Transverse colon (tissue), 4 donors: ENCODE data around the gene PANX2. TPM values are rescaled to one million over a fixed set of nuclear protein-coding genes. Genes with fewer than 3 reads are reported as not detected.

ENCODE experiments used
- DNase-seq: peaks from one replicate; pipeline ENCODE4 v3.0.0-alpha.2; 2019
- H3K27ac ChIP-seq, 4 donors: fragments of 200-600 bp; sonication (generic); 2 replicates each; pipeline ENCODE4 v1.5.1; 2016 to 2018; ENCODE audit warnings: inconsistent platforms in 4 of 4
- H3K27me3 ChIP-seq: fragments of 200-600 bp; sonication (generic); 2 replicates; pipeline ENCODE4 v1.5.1; 2017; ENCODE audit warnings: inconsistent platforms
- H3K36me3 ChIP-seq, 4 donors: fragments of 200-600 bp; sonication (generic); 2 replicates each; pipeline ENCODE4 v1.5.1; 2017 to 2019; ENCODE audit warnings: inconsistent platforms in 4 of 4
- H3K4me1 ChIP-seq, 4 donors: fragments of 200-600 bp; sonication (generic); 2 replicates each; pipeline ENCODE4 v1.5.1; 2017 to 2020; ENCODE audit warnings: inconsistent platforms in 4 of 4
- H3K4me3 ChIP-seq, 4 donors: fragments of 200-600 bp; sonication (generic); 1 replicate in 1 of 4; 2 replicates in 3 of 4; pipeline versions ENCODE4 v1.5.1 to v1.6.1; 2017 to 2019; ENCODE audit warnings: inconsistent platforms in 4 of 4
- H3K9me3 ChIP-seq, 2 donors: fragments of 200-600 bp; sonication (generic); 2 replicates each; pipeline ENCODE4 v1.5.1; 2017 to 2019; ENCODE audit warnings: inconsistent platforms in 2 of 2
- CTCF ChIP-seq, 5 experiments: fragments of 200-600 bp in 3 of 5; fragments of 450-650 bp in 2 of 5; sonication (generic) in 3 of 5; IDR thresholded peaks; 1 replicate in 2 of 5; 2 replicates in 3 of 5; pipeline ENCODE4 v1.5.1; 2016 to 2017; ENCODE audit warnings: antibody characterized with exemption in 5 of 5, inconsistent platforms in 3 of 5, mild to moderate bottlenecking in 2 of 5, moderate library complexity in 1 of 5
- EP300 ChIP-seq: sonication (generic); formaldehyde crosslinking; IDR thresholded peaks from one replicate; pipeline ENCODE4 v1.6.1; 2017; ENCODE audit warnings: antibody characterized with exemption, low read depth
- POLR2A ChIP-seq: fragments of 450-650 bp; IDR thresholded peaks from one replicate; pipeline ENCODE4 v1.6.1; 2016; ENCODE audit warnings: antibody characterized with exemption, mild to moderate bottlenecking, moderate library complexity
- POLR2AphosphoS5 ChIP-seq, 3 donors: sonication (generic); formaldehyde crosslinking; IDR thresholded peaks; one replicate each; pipeline ENCODE4 v1.6.1; 2016; ENCODE audit warnings: antibody characterized with exemption in 3 of 3
- WGBS, 2 donors: methylation state at CpG; one replicate each; pipeline ENCODE4 v1.1.5; 2018; ENCODE audit warnings: low coverage in 1 of 2; 5-methylcytosine and 5-hydroxymethylcytosine counted together
- in situ Hi-C, 4 donors: fragments of 200-750 bp; cut with MboI; loops; one replicate each; pipeline versions ENCODE4 v1.15.0 to v1.15.1; 2017; ENCODE audit warnings: low sequenced_read_pairs in 3 of 4, low pct_ligation_motif_present in 1 of 4, low pct_unique_long_range_greater_than_20kb in 1 of 4
- intact Hi-C: fragments of 100-400 bp; cut with DNase I; formaldehyde crosslinking; loops from one replicate; pipeline ENCODE4 v1.15.1; 2023; ENCODE audit warnings: low total_unique reads
- total RNA-seq, 4 donors: library from RNA; depleted of rRNA; stranded (reverse); fragments of >200 nt; gene quantifications; one replicate each; pipeline ENCODE4 v1.1.0, GENCODE V29; 2016

The PANX2 gene
- under 1 TPM in 1 of 4 donors, not detected in 3; 0.32 TPM for total RNA-seq

- H3K4me3 ChIP-seq: peak within 1 kb of the TSS in 3 of 4 donors; percentile 41 to 53 (median 50)
- H3K4me1 ChIP-seq: peaks cover 0 to 13% (median 11%) of the 10 kb centered on the region in 4 donors
- H3K27me3 ChIP-seq: peaks cover 58% of the 10 kb centered on the region
- WGBS, 2 donors: 12% methylated on average over 33 of the region's 105 CpGs; no CpG with 5 or more reads in 1 of the 2 donors
- no peaks in the 10 kb centered on the region for H3K36me3 ChIP-seq
- H3K9me3 ChIP-seq: no peaks in the 10 kb centered on the region
- TF ChIP-seq EP300 (no peak), CTCF (IDR thresholded peaks at IDR 0.05) (no peak), POLR2AphosphoS5 (IDR thresholded peaks at IDR 0.05) (no peak), POLR2A (no peak)
- intact Hi-C loops: no loop called here
- no peak within 1 kb of the TSS for H3K27ac ChIP-seq
- in situ Hi-C loops: no loop called here
- no peak for DNase-seq
Measured at GRCh38 chr22:50170453-50171318, at the start of gene PANX2. PANX2 (plus strand) TSS chr22:50170731; CDS start chr22:50170731, 0 bp downstream.

- Histone ChIP-seq H3K9me3 (peaks cover 0 to 2% of the 10 kb centered on the region in 2 donors), H3K4me1 (peaks cover 0 to 11% (median 0%) of the 10 kb centered on the region in 4 donors), H3K27me3 (peaks cover 4% of the 10 kb centered on the region), H3K4me3 (no peak overlapping the region), H3K27ac (no peak overlapping the region), H3K36me3 (no peaks in the 10 kb centered on the region)
- WGBS, 2 donors: 77% methylated on average over 11 of the region's 11 CpGs; no CpG with 5 or more reads in 1 of the 2 donors
- in situ Hi-C loops: no loop called here
- DNase-seq: no peak
- intact Hi-C loops: no loop called here
- TF ChIP-seq POLR2AphosphoS5 (IDR thresholded peaks at IDR 0.05): no peak
- TF ChIP-seq EP300: no peak
- TF ChIP-seq CTCF (IDR thresholded peaks at IDR 0.05): no peak
- TF ChIP-seq POLR2A: no peak
Measured at GRCh38 chr22:50121202-50121740, 49.3 kb upstream of the PANX2 start.

GRCh38 chr22:50123119-50123518 lies 47.4 kb upstream of the PANX2 start:
- peaks cover 0 to 11% (median 0%) of the 10 kb centered on the region in 4 donors for H3K4me1 ChIP-seq
- intact Hi-C loops (no loop called here), in situ Hi-C loops (no loop called here)
- H3K36me3 ChIP-seq: no peaks in the 10 kb centered on the region
- peaks cover 4% of the 10 kb centered on the region for H3K27me3 ChIP-seq
- whole genome bisulfite sequencing, 2 donors: 69 to 83% methylated on average over 4 of the region's 4 CpGs
- no peak for DNase-seq
- no peak overlapping the region for H3K4me3 ChIP-seq
- TF ChIP-seq POLR2AphosphoS5 (IDR thresholded peaks at IDR 0.05): no peak
- no peak for TF ChIP-seq EP300
- TF ChIP-seq CTCF (IDR thresholded peaks at IDR 0.05): no peak
- TF ChIP-seq POLR2A: no peak
- H3K27ac ChIP-seq: no peak overlapping the region
- H3K9me3 ChIP-seq: peaks cover 0 to 2% of the 10 kb centered on the region in 2 donors

GRCh38 chr22:50125029-50125428 lies 45.5 kb upstream of the PANX2 start:
- in situ Hi-C loops: no loop called here
- no peak for DNase-seq
- peaks cover 0 to 1% (median 0%) of the 10 kb centered on the region in 4 donors for H3K4me1 ChIP-seq
- H3K27me3 ChIP-seq: peaks cover 5% of the 10 kb centered on the region
- peaks cover 0 to 2% of the 10 kb centered on the region in 2 donors for H3K9me3 ChIP-seq
- WGBS, 2 donors: 79 to 82% methylated on average over 2 to 9 of the region's 9 CpGs
- H3K27ac ChIP-seq: no peak overlapping the region
- TF ChIP-seq EP300 (no peak), POLR2A (no peak), POLR2AphosphoS5 (IDR thresholded peaks at IDR 0.05) (no peak), CTCF (IDR thresholded peaks at IDR 0.05) (no peak)
- H3K36me3 ChIP-seq: no peaks in the 10 kb centered on the region
- intact Hi-C loops: no loop called here
- no peak overlapping the region for H3K4me3 ChIP-seq
